Thymus (tissue), 11 donors: ENCODE results near the gene MAN2B2. TPM values are rescaled to one million over a fixed set of nuclear protein-coding genes. Genes with fewer than 3 reads are reported as not detected.

Source experiments
- DNase-seq, 9 donors: peaks; one replicate each; pipeline ENCODE4 v3.0.0-alpha.2; 2013; ENCODE audit warnings: low spot score in 9 of 9, low read depth in 6 of 9, missing footprints in 1 of 9
- H3K27ac ChIP-seq, 2 donors: one replicate each; pipeline ENCODE4 v1.5.1; 2013; ENCODE audit warnings: control low read depth in 1 of 2, low read depth in 1 of 2, low read length in 1 of 2, mild to moderate bottlenecking in 1 of 2, moderate library complexity in 1 of 2
- H3K27me3 ChIP-seq, 2 donors: one replicate each; pipeline ENCODE4 v1.5.1; 2013; ENCODE audit warnings: low read length in 1 of 2; ENCODE audit not compliant: control insufficient read depth in 2 of 2, insufficient read depth in 1 of 2
- H3K36me3 ChIP-seq, 2 donors: one replicate each; pipeline ENCODE4 v1.5.1; 2013; ENCODE audit warnings: low read length in 1 of 2, mild to moderate bottlenecking in 1 of 2, moderate library complexity in 1 of 2; ENCODE audit not compliant: control insufficient read depth in 2 of 2, insufficient read depth in 2 of 2
- H3K4me1 ChIP-seq, 2 donors: one replicate each; pipeline ENCODE4 v1.5.1; 2013; ENCODE audit warnings: low read length in 2 of 2; ENCODE audit not compliant: control insufficient read depth in 2 of 2, insufficient read depth in 2 of 2
- H3K4me3 ChIP-seq, 2 donors: one replicate each; pipeline ENCODE4 v1.5.1; 2013; ENCODE audit warnings: low read length in 2 of 2, control low read depth in 1 of 2, mild to moderate bottlenecking in 1 of 2
- H3K9me3 ChIP-seq, 2 donors: one replicate each; pipeline ENCODE4 v1.5.1; 2013; ENCODE audit warnings: low read length in 1 of 2, mild to moderate bottlenecking in 1 of 2; ENCODE audit not compliant: control insufficient read depth in 2 of 2, insufficient read depth in 1 of 2
- WGBS: extraction: QIAGEN DNeasy Blood & Tissue Kit; methylation state at CpG from one replicate; pipeline ENCODE4 v1.1.7; 2013; 5-methylcytosine and 5-hydroxymethylcytosine counted together
- polyA plus RNA-seq: library from polyadenylated mRNA; stranded (reverse); fragments of 200-250 nt; gene quantifications from one replicate; pipeline ENCODE4 v1.2.3, GENCODE V29; 2013
- total RNA-seq: library from RNA; stranded (reverse); fragments of 120-200 nt; gene quantifications from one replicate; pipeline ENCODE4 v1.2.4, GENCODE V29; 2013
- donor health status: healthy.

Gene MAN2B2
- total and polyA plus RNA-seq, 2 donors = 6.7 to 14.3 TPM

GRCh38 chr4:6603128-6603527 is 28.1 kb downstream of the MAN2B2 start:
- no peak for DNase-seq
- no peak overlapping the region for H3K4me3 ChIP-seq
- 93% methylated on average over 12 of the region's 12 CpGs for WGBS
- no peaks in the 10 kb centered on the region for H3K4me1 ChIP-seq
- no peaks in the 10 kb centered on the region for H3K27me3 ChIP-seq
- no peak overlapping the region for H3K27ac ChIP-seq
- H3K36me3 ChIP-seq = peaks cover 17 to 41% of the 10 kb centered on the region in 2 donors
- H3K9me3 ChIP-seq = peaks cover 4 to 14% of the 10 kb centered on the region in 2 donors

- H3K4me1 ChIP-seq = no peaks in the 10 kb centered on the region
- H3K27ac ChIP-seq = no peak overlapping the region
- H3K36me3 ChIP-seq = peaks cover 24 to 54% of the 10 kb centered on the region in 2 donors
- H3K4me3 ChIP-seq = no peak overlapping the region
- H3K9me3 ChIP-seq = peaks cover 4 to 14% of the 10 kb centered on the region in 2 donors
- DNase-seq = no peak
- no peaks in the 10 kb centered on the region for H3K27me3 ChIP-seq
- WGBS = 98% methylated on average over 8 of the region's 8 CpGs
Measured at GRCh38 chr4:6605114-6605513, 30.1 kb downstream of the MAN2B2 start.

GRCh38 chr4:6605605-6606004 is 30.6 kb downstream of the MAN2B2 start:
- no peaks in the 10 kb centered on the region for H3K27me3 ChIP-seq
- no peak for DNase-seq
- no peak overlapping the region for H3K4me3 ChIP-seq
- H3K36me3 ChIP-seq = peaks cover 25 to 54% of the 10 kb centered on the region in 2 donors
- 95% methylated on average over 2 of the region's 2 CpGs for WGBS
- H3K9me3 ChIP-seq = peaks cover 4 to 14% of the 10 kb centered on the region in 2 donors
- H3K27ac ChIP-seq = no peak overlapping the region
- H3K4me1 ChIP-seq = no peaks in the 10 kb centered on the region

GRCh38 chr4:6606465-6607235 is 31.7 kb downstream of the MAN2B2 start:
- Histone ChIP-seq H3K4me3 (no peak overlapping the region), H3K27me3 (no peaks in the 10 kb centered on the region), H3K36me3 (peaks cover 28 to 60% of the 10 kb centered on the region in 2 donors), H3K9me3 (peaks cover 4 to 14% of the 10 kb centered on the region in 2 donors), H3K27ac (no peak overlapping the region), H3K4me1 (no peaks in the 10 kb centered on the region)
- WGBS = 97% methylated on average over 10 of the region's 10 CpGs
- no peak for DNase-seq

GRCh38 chr4:6607368-6608055 is 32.5 kb downstream of the MAN2B2 start:
- Histone ChIP-seq H3K27ac (no peak overlapping the region), H3K27me3 (no peaks in the 10 kb centered on the region), H3K4me1 (no peaks in the 10 kb centered on the region), H3K4me3 (no peak overlapping the region), H3K36me3 (peaks cover 28 to 53% of the 10 kb centered on the region in 2 donors), H3K9me3 (peaks cover 4 to 14% of the 10 kb centered on the region in 2 donors)
- 97% methylated on average over 13 of the region's 13 CpGs for WGBS
- DNase-seq = no peak

GRCh38 chr4:6608758-6609414 is 33.9 kb downstream of the MAN2B2 start:
- Histone ChIP-seq H3K4me1 (no peaks in the 10 kb centered on the region), H3K4me3 (no peak overlapping the region), H3K27me3 (no peaks in the 10 kb centered on the region), H3K9me3 (peaks cover 4 to 14% of the 10 kb centered on the region in 2 donors), H3K36me3 (peaks cover 28 to 53% of the 10 kb centered on the region in 2 donors), H3K27ac (no peak overlapping the region)
- no peak for DNase-seq
- 93% methylated on average over 28 of the region's 28 CpGs for WGBS

- peaks cover 28 to 55% of the 10 kb centered on the region in 2 donors for H3K36me3 ChIP-seq
- H3K27ac ChIP-seq = no peak overlapping the region
- no peaks in the 10 kb centered on the region for H3K4me1 ChIP-seq
- peaks cover 4 to 8% of the 10 kb centered on the region in 2 donors for H3K9me3 ChIP-seq
- no peak for DNase-seq
- no peak overlapping the region for H3K4me3 ChIP-seq
- H3K27me3 ChIP-seq = no peaks in the 10 kb centered on the region
- 95% methylated on average over 26 of the region's 26 CpGs for WGBS
Measured at GRCh38 chr4:6609415-6610079, 34.6 kb downstream of the MAN2B2 start.

GRCh38 chr4:6610856-6611430 is 36.0 kb downstream of the MAN2B2 start:
- H3K27me3 ChIP-seq = no peaks in the 10 kb centered on the region
- no peaks in the 10 kb centered on the region for H3K9me3 ChIP-seq
- 98% methylated on average over 24 of the region's 24 CpGs for WGBS
- no peak for DNase-seq
- H3K4me1 ChIP-seq = no peaks in the 10 kb centered on the region
- no peak overlapping the region for H3K27ac ChIP-seq
- peaks cover 19 to 54% of the 10 kb centered on the region in 2 donors for H3K36me3 ChIP-seq
- H3K4me3 ChIP-seq = no peak overlapping the region
